GM19025 (cell line): ENCODE measurements around the gene RFESD.
"Not testable (repeated sequence)": the region's sequence is repeated elsewhere in the genome, so short reads cannot be mapped to it uniquely, and the experiment has no call there.

Experiments used
- ATAC-seq: cut with Tn5 transposase; IDR thresholded peaks from one replicate; pipeline ENCODE4 v1.9.1; 2021; ENCODE audit warnings: mild to moderate bottlenecking, low read depth, moderate library complexity; ENCODE audit not compliant: unreplicated experiment

Gene RFESD

GRCh38 chr5:95627971-95628810 lies 18.4 kb upstream of the RFESD start:
- ATAC-seq = no peak

DNA sequence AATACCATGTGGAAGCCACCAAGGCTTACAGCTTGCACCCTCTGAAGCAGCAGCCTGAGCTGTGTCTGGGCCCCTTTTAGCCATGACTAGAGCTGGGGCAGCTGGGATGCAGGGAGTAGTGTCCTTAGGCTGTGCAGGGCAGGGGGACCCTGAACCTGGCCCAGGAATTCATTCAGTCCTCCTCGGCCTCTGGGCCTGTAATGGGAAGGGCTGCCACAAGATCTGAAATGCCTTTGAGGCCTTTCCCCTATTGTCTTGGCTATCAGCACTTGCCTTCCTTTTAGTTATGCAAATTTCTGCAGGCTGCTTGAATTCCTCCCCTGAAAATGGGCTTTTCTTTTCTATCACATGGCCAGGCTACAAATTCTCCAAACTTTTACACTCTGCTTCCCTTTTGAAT lies 17.6 kb upstream of the RFESD start:
- ATAC-seq = no peak

- no peak for ATAC-seq
Observed at GRCh38 chr5:95630394-95630917, 16.1 kb upstream of the RFESD start.

DNA sequence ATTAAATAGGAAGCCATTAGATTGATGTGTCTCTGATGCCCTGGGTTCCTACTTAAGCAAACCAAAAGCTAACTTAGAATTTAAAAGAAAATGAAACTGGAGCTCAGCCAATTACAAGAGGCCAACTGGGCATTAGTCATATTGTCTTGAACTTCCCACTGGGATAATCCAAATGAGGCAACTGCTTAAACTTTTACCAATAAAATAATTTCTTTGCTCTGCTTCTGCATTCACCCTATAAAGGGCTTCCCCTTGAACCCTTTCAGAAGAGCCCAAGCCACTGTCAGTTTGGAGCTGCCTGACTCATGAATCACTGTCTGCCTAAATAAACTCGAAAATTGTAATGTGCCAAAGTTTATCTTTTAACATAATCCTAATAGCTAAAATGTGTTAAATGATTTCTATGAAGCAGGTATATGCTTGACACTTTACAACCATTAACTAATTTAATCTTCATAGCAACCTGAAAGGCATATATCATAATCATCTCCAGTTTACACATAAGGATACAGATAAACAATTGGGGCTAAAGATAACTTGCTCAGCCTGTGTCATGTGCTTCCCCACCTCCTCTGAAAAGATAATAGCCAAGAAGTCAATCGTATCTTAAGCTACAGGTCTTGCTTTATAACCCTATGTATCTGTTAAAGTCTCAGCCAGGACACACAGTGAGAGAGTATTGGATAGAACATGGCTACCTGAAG lies 15.2 kb upstream of the RFESD start:
- no peak for ATAC-seq

- peak; percentile 72 for ATAC-seq
Observed at GRCh38 chr5:95631991-95632675, 14.4 kb upstream of the RFESD start.

DNA sequence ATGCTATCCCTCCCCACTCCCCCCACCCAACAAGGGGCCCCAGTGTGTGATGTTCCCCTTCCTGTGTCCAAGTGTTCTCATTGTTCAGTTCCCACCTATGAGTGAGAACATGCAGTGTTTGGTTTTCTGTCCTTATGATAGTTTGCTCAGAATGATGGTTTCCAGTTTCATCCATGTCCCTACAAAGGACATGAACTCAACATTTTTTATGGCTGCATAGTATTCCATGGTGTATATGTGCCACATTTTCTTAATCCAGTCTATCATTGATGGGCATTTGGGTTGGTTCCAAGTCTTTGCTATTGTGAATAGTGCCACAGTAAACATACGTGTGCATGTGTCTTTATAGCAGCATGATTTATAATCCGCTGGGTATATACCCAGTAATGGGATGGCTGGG lies 13.6 kb upstream of the RFESD start:
- not testable (repeated sequence) for ATAC-seq

DNA sequence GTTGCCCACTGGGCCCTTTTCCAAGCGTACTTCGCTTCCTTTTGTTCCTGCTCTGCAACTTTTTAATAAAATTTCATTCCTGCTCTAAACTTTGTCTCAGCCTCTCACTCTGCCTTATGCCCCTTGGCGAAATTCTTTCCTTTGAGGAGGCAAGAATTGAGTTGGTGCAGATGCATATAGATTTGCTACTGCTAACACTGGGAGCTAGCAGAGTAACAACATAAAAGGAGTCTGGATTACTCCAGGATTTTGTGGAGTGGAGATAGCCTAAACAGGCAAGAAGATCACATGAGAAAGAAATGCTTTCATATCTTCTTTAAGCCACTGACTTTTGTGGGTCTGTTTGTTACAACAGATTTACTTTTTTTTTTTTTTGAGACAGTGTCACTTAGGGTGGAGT lies 12.9 kb upstream of the RFESD start:
- no peak for ATAC-seq

DNA sequence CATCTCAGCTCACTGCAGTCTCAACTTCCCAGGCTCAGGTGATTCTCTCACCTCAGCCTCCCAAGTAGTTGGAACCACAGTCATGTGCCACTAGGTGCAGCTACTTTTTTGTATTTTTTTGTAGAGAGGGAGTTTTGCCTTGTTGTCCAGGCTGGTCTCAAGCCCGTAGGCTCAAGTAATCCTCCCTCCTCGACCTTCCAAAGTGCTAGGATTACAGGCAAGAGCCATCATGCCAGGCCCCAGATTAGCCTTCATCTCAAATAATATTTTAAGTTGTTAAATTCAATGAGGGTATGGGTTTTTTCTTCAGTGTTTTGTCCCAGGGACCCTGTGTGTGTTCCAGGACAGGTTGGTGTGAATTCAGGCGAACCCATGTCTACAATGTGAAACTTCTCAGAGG lies 12.5 kb upstream of the RFESD start:
- ATAC-seq = no peak

GRCh38 chr5:95638632-95639031 lies 7.9 kb upstream of the RFESD start:
- ATAC-seq = no peak

DNA sequence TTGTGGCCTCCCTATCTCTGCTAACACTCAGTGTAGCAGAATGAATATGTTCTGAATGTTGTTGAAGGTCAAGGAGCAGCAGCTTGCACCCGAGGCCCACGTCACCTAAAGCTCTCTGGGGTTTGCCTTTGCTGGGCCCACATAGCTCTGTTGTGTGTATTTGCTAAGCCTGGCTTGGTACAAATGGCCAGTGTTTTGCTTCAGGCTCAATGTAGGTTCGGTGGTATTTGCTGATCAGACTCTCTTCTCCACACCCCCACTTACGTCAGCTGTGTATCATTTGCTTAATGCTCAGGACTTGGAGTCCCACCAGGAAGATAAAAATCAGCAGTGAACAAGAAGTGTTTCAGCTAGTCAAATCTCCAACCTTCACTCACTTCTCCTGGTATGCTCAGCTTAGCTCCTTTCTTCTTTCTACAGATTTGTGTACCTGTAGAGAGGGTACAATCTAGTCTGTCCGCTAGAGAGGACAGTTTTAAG lies 4.8 kb upstream of the RFESD start:
- ATAC-seq = no peak

DNA sequence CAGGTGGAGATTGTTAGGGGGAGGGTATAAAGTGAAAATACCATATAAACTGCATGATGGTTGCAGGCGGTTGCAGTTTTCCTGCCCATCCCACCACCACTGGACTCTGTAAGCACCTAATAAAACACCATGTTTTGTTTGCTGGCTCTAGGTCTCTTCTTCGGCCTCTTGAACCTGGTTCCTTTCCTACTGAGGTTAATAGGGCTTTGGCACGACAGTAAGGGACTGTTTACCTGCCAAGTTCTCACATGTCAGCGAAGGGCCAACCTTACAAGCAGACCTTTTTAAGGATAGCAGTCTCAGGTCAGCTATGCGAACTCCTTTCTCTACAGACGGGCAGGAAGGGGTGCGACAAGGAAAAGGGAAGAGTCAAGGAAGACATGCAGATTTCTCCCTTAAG lies 3.4 kb upstream of the RFESD start:
- ATAC-seq = no peak

DNA sequence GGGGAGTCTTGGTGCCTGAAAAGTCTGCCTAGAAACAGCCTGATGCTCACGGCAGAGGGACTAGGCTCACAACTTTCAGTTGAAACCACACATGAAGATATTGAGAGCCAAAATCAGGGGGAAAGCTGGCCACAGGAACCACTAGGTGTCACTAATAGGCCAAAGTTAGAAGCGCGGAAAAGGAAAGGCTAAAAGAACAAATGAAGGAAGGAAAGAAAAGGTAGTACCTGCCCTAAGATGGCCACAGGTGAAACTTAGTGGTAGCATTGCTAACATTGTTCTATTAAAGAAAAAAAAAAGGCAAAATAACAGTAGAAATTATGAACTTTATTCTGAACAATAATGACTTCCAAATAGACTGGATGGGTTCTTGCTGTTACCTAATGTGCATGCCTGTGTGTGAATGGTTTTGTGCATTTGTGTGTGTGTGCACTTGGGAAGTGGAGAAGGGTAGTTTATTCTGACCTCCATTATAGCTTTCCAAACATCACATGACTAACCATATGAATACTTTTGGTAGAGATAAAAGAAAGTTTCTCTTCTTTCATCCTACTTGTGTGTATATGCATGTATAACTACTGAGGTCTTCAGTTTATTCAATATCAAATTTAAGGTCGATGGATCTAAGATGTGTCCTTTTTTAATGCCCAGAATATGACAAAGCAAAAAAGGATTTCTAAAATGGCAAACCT lies 2.1 kb upstream of the RFESD start:
- no peak for ATAC-seq

DNA sequence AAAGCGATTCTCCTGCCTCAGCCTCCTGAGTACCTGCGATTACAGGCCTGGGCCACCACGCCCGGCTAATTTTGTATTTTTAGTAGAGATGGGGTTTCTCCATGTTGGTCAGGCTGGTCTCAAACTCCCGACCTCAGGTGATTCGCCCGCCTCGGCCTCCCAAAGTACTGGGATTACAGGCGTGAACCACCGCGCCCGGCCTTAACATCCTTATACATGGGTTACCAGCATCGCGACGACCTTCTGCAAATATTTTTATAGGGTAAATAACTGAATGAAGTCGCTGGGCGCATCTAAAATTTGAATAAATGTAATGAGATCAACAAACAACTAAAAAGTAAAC lies 380 bp upstream of the RFESD start:
- not testable (repeated sequence) for ATAC-seq

- no peak for ATAC-seq
Observed at GRCh38 chr5:95647886-95648860, 1.6 kb downstream of the RFESD start.

- ATAC-seq = no peak
Observed at GRCh38 chr5:95649274-95649673, 2.7 kb downstream of the RFESD start.

- no peak for ATAC-seq
Observed at GRCh38 chr5:95649842-95650620, 3.5 kb downstream of the RFESD start.

- no peak for ATAC-seq
Observed at GRCh38 chr5:95652849-95653248, 6.3 kb downstream of the RFESD start.

DNA sequence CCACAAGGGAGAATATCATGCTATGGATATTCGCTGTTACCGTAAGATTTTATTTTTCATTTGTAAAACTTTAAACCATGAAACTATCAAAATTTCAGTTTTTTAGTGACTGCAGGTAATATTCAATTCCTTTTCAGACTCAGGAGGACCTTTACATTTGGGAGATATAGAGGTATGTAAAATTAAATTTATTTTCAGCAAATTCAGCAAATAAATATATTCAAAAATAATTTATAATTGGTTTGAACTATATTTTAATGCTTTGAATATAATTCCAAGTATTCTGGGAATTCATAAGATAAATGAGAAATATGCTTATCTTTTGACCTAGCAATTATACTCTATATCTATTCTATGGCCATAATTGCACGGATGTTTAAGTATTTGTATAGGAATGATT lies 7.6 kb downstream of the RFESD start:
- ATAC-seq = no peak

GRCh38 chr5:95655575-95655974 lies 9.0 kb downstream of the RFESD start:
- ATAC-seq = no peak
